Mammary epithelial cell (primary cell): ENCODE results near the gene FAM53B.

Experiments used
- EZH2 ChIP-seq: IDR thresholded peaks from 2 replicates; pipeline ENCODE4 v1.6.1; 2012; ENCODE audit warnings: low read length, inconsistent platforms, borderline replicate concordance
- TF ChIP-seq, protein P1 (sequence below), 2 donors: IDR thresholded peaks in 1 of 2; conservative IDR thresholded peaks in 1 of 2; 2 replicates each; pipeline ENCODE4 v1.5.1; 2011 to 2012; ENCODE audit warnings: inconsistent platforms in 2 of 2, low read length in 2 of 2, mild to moderate bottlenecking in 2 of 2, control low read depth in 1 of 2, low read depth in 1 of 2; ENCODE audit not compliant: insufficient read depth in 1 of 2; ENCODE audit errors: extremely low read depth in 1 of 2

GRCh38 chr10:124747745-124748144 lies 3.6 kb upstream of the FAM53B start:
- TF ChIP-seq, protein P1, sequence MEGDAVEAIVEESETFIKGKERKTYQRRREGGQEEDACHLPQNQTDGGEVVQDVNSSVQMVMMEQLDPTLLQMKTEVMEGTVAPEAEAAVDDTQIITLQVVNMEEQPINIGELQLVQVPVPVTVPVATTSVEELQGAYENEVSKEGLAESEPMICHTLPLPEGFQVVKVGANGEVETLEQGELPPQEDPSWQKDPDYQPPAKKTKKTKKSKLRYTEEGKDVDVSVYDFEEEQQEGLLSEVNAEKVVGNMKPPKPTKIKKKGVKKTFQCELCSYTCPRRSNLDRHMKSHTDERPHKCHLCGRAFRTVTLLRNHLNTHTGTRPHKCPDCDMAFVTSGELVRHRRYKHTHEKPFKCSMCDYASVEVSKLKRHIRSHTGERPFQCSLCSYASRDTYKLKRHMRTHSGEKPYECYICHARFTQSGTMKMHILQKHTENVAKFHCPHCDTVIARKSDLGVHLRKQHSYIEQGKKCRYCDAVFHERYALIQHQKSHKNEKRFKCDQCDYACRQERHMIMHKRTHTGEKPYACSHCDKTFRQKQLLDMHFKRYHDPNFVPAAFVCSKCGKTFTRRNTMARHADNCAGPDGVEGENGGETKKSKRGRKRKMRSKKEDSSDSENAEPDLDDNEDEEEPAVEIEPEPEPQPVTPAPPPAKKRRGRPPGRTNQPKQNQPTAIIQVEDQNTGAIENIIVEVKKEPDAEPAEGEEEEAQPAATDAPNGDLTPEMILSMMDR (conservative IDR thresholded peaks at IDR 0.05 in 1 of 2, IDR thresholded peaks at IDR 0.05 in 1 of 2; ENCODE audit: extremely low read depth in 1 of 2, insufficient read depth in 1 of 2, low read depth in 1 of 2, low read length in 2 of 2) = no peak
- no peak for TF ChIP-seq EZH2
